NCI-H748 (cell line): Measurements from ENCODE around the gene NEK7.
A peak's percentile ranks its signal among the peaks of the same experiment; 100 is the strongest.

Experiments
- DNase-seq: peaks from one replicate; lab custom pipeline; 2025; ENCODE audit not compliant: unreplicated experiment; lab: John Stamatoyannopoulos, UW

The NEK7 gene

GRCh38 chr1:198253259-198253658, 96.5 kb downstream of the NEK7 start:
- no peak for DNase-seq

GRCh38 chr1:198253668-198254067, 96.9 kb downstream of the NEK7 start:
- DNase-seq: no peak

GRCh38 chr1:198254521-198254920, 97.7 kb downstream of the NEK7 start:
- no peak for DNase-seq

GRCh38 chr1:198254948-198255347, 98.2 kb downstream of the NEK7 start:
- no peak for DNase-seq

GRCh38 chr1:198255784-198256183, 99.0 kb downstream of the NEK7 start:
- no peak for DNase-seq

GRCh38 chr1:198258491-198258890, 101.7 kb downstream of the NEK7 start:
- DNase-seq: no peak

- no peak for DNase-seq
Observed at GRCh38 chr1:198259333-198260074, 102.7 kb downstream of the NEK7 start.

- DNase-seq: no peak
Observed at GRCh38 chr1:198261886-198262285, 105.1 kb downstream of the NEK7 start.

GRCh38 chr1:198263186-198263585, 106.4 kb downstream of the NEK7 start:
- no peak for DNase-seq

GRCh38 chr1:198264282-198264681, 107.5 kb downstream of the NEK7 start:
- DNase-seq: no peak

GRCh38 chr1:198265073-198265661, 108.4 kb downstream of the NEK7 start:
- no peak for DNase-seq

- no peak for DNase-seq
Observed at GRCh38 chr1:198267056-198267455, 110.3 kb downstream of the NEK7 start.

- DNase-seq: no peak
Observed at GRCh38 chr1:198267921-198268320, 111.1 kb downstream of the NEK7 start.

GRCh38 chr1:198268784-198269645, 112.2 kb downstream of the NEK7 start:
- DNase-seq: no peak

- DNase-seq: no peak
Observed at GRCh38 chr1:198269646-198269940, 112.8 kb downstream of the NEK7 start.

GRCh38 chr1:198270273-198270828, 113.6 kb downstream of the NEK7 start:
- no peak for DNase-seq

- DNase-seq: no peak
Observed at GRCh38 chr1:198271467-198271866, 114.7 kb downstream of the NEK7 start.

- no peak for DNase-seq
Observed at GRCh38 chr1:198272492-198272891, 115.7 kb downstream of the NEK7 start.

- no peak for DNase-seq
Observed at GRCh38 chr1:198273748-198274295, 117.0 kb downstream of the NEK7 start.

- peak; percentile 6 for DNase-seq
Observed at GRCh38 chr1:198275597-198275996, 118.8 kb downstream of the NEK7 start.

- peak; percentile 89 for DNase-seq
Observed at GRCh38 chr1:198276241-198276640, 119.4 kb downstream of the NEK7 start.
